B cell (primary cell): Measurements from ENCODE around the gene WDFY2. TPM values are rescaled to one million over a fixed set of nuclear protein-coding genes. Genes with fewer than 3 reads are reported as not detected.

Experiments
- ATAC-seq: fragments of 200-7000 bp; cut with Tn5 transposase; one replicate; pipeline ENCODE4 v1.10.0; 2021; ENCODE audit warnings: low read depth, mild to moderate bottlenecking, moderate number of reproducible peaks, moderate library complexity
- CTCF ChIA-PET: fragments of 350-600 bp; sonication (Branson Sonifier 250); formaldehyde crosslinking; loops from one replicate; lab custom pipeline; 2021; ENCODE audit warnings: antibody characterized with exemption, inconsistent platforms; lab: Charles Lee
- POLR2A ChIA-PET: fragments of 350-600 bp; sonication (Branson Sonifier 250); formaldehyde crosslinking; loops from one replicate; lab custom pipeline; 2021; ENCODE audit warnings: antibody characterized with exemption; lab: Charles Lee
- DNase-seq: peaks from one replicate; pipeline ENCODE4 v3.0.0; 2013
- H2AFZ ChIP-seq: 2 replicates; pipeline ENCODE4 v1.6.1; 2012; ENCODE audit warnings: mild to moderate bottlenecking, low read depth, low read length; ENCODE audit not compliant: insufficient read depth, poor library complexity, severe bottlenecking
- H3K27ac ChIP-seq, 2 donors: 1 replicate in 1 of 2; 2 replicates in 1 of 2; pipeline ENCODE4 v1.5.1; 2012 to 2013; ENCODE audit warnings: low read length in 2 of 2, mild to moderate bottlenecking in 2 of 2, moderate library complexity in 1 of 2
- H3K27me3 ChIP-seq, 4 experiments: fragments of 200-600 bp in 1 of 4; sonication (generic) in 1 of 4; replicated peaks in 1 of 4; 1 replicate in 2 of 4; 2 replicates in 2 of 4; pipeline versions ENCODE4 v1.6.1 to v1.7.0; 2013 to 2016; ENCODE audit warnings: low read length in 3 of 4, mild to moderate bottlenecking in 2 of 4, mixed read lengths in 1 of 4, moderate library complexity in 1 of 4; ENCODE audit not compliant: insufficient read depth in 4 of 4, control insufficient read depth in 3 of 4; ENCODE audit errors: control extremely low read depth in 1 of 4
- H3K36me3 ChIP-seq, 2 experiments: replicated peaks in 1 of 2; 1 replicate in 1 of 2; 2 replicates in 1 of 2; pipeline versions ENCODE4 v1.6.1 to v1.7.1; 2013; ENCODE audit warnings: low read length in 1 of 2; ENCODE audit not compliant: insufficient read depth in 2 of 2, control insufficient read depth in 1 of 2; ENCODE audit errors: control extremely low read depth in 1 of 2, extremely low read depth in 1 of 2
- H3K4me1 ChIP-seq, 2 donors: fragments of 200-600 bp in 1 of 2; sonication (generic) in 1 of 2; 1 replicate in 1 of 2; 2 replicates in 1 of 2; pipeline versions ENCODE4 v1.5.1 to v1.6.1; 2013 to 2017; ENCODE audit warnings: low read length in 2 of 2; ENCODE audit not compliant: control insufficient read depth in 2 of 2, insufficient read depth in 2 of 2
- H3K4me2 ChIP-seq: replicated peaks from 2 replicates; pipeline ENCODE3; 2012; ENCODE audit warnings: mild to moderate bottlenecking, low read depth, low read length; ENCODE audit not compliant: poor library complexity, severe bottlenecking
- H3K4me3 ChIP-seq, 5 experiments: fragments of 200-600 bp in 1 of 5; sonication (generic) in 1 of 5; 1 replicate in 3 of 5; 2 replicates in 2 of 5; pipeline versions ENCODE4 v1.5.1 to v1.7.0; 2011 to 2016; ENCODE audit warnings: low read length in 4 of 5, mild to moderate bottlenecking in 4 of 5, low read depth in 2 of 5, control low read depth in 1 of 5, moderate library complexity in 1 of 5; ENCODE audit not compliant: insufficient read depth in 1 of 5; ENCODE audit errors: control extremely low read depth in 1 of 5, extremely low read depth in 1 of 5
- H3K79me2 ChIP-seq: fragments of 200-600 bp; sonication (generic); one replicate; pipeline ENCODE4 v1.6.0; 2016; ENCODE audit warnings: low read length; ENCODE audit not compliant: control insufficient read depth, insufficient read depth
- H3K9ac ChIP-seq: fragments of 200-600 bp; sonication (generic); 2 replicates; pipeline ENCODE4 v1.6.1; 2017; ENCODE audit warnings: mild to moderate bottlenecking, low read length, moderate library complexity
- H3K9me3 ChIP-seq, 3 donors: one replicate each; pipeline versions ENCODE4 v1.6.1 to v1.7.1; 2013; ENCODE audit warnings: low read length in 2 of 3; ENCODE audit not compliant: control insufficient read depth in 2 of 3, insufficient read depth in 1 of 3; ENCODE audit errors: control extremely low read depth in 1 of 3
- H4K20me1 ChIP-seq: 2 replicates; pipeline ENCODE4 v1.6.0; 2012; ENCODE audit warnings: mild to moderate bottlenecking, low read length; ENCODE audit not compliant: insufficient read depth, control insufficient read depth, poor library complexity, severe bottlenecking
- H3K27ac Mint-ChIP-seq: one replicate; pipeline ENCODE4 v1.8.0; 2021; ENCODE audit warnings: mixed read lengths
- H3K27me3 Mint-ChIP-seq: one replicate; pipeline ENCODE4 v1.8.0; 2021; ENCODE audit warnings: mixed read lengths
- H3K4me1 Mint-ChIP-seq: one replicate; pipeline ENCODE4 v1.8.0; 2021; ENCODE audit warnings: mixed read lengths
- H3K4me3 Mint-ChIP-seq: one replicate; pipeline ENCODE4 v1.8.0; 2021; ENCODE audit warnings: mixed read lengths
- H3K9me3 Mint-ChIP-seq: one replicate; pipeline ENCODE4 v1.8.0; 2022; ENCODE audit warnings: mixed read lengths; ENCODE audit not compliant: insufficient read depth
- EZH2 ChIP-seq: IDR thresholded peaks from 2 replicates; pipeline ENCODE4 v1.6.1; 2012; ENCODE audit warnings: borderline replicate concordance, low read depth, mild to moderate bottlenecking, moderate library complexity, low read length; ENCODE audit not compliant: insufficient read depth, poor library complexity, severe bottlenecking
- WGBS: methylation state at CpG from one replicate; pipeline ENCODE4 v1.1.5; 2013; ENCODE audit warnings: missing lambda C conversion rate; ENCODE audit not compliant: insufficient coverage; 5-methylcytosine and 5-hydroxymethylcytosine counted together
- intact Hi-C: fragments of 100-400 bp; cut with micrococcal nuclease; formaldehyde crosslinking; loops from one replicate; pipeline ENCODE4 v1.10.0; 2022
- polyA plus RNA-seq: library from polyadenylated mRNA; depleted of rRNA; stranded (reverse); fragments of >200 nt; gene quantifications from 2 replicates; pipeline ENCODE4 v1.2.3, GENCODE V29; 2012
- total RNA-seq, 2 donors: library from RNA; stranded (reverse); fragments of 120-200 nt in 1 of 2; gene quantifications; 1 replicate in 1 of 2; 2 replicates in 1 of 2; pipeline versions ENCODE4 v1.2.3 to v1.2.4, GENCODE V29; 2013 to 2022
- TF ChIP-seq, protein P1 (sequence below): fragments of 200-600 bp; IDR thresholded peaks from one replicate; pipeline ENCODE4 v1.8.0; 2022; ENCODE audit warnings: antibody characterized with exemption, mild to moderate bottlenecking

WDFY2 gene
- total and polyA plus RNA-seq, 2 donors (not counting 1 experiment from before 2014, with no cell fraction given), result 12.4 to 47.7 TPM

- intact Hi-C loops, result no loop called here
- Histone ChIP-seq H3K4me1 (peaks cover 0 to 9% of the 10 kb centered on the region in 2 donors), H3K4me3 (no peak overlapping the region), H3K9ac (no peak overlapping the region), H2AFZ (no peak overlapping the region), H3K27me3 (no peaks in the 10 kb centered on the region), H4K20me1 (no peaks in the 10 kb centered on the region), H3K4me2 (no peak overlapping the region), H3K36me3 (peaks cover 0 to 6% of the 10 kb centered on the region in 2 experiments), H3K79me2 (no peaks in the 10 kb centered on the region), H3K27ac (no peak overlapping the region), H3K9me3 (peaks cover 0 to 4% (median 0%) of the 10 kb centered on the region in 3 donors)
- POLR2A ChIA-PET, result interaction anchor here (1.3 kb wide), 1 partner anchor 186 kb away, joined by 3 read pairs; the partner anchor contains the start of gene WDFY2
- ATAC-seq (peak; percentile 53), DNase-seq (no peak)
- Mint-ChIP-seq H3K27me3 (no peaks in the 10 kb centered on the region), H3K9me3 (no peaks in the 10 kb centered on the region), H3K4me3 (no peak overlapping the region), H3K27ac (peak overlapping the region; percentile 6), H3K4me1 (peaks cover 8% of the 10 kb centered on the region)
- CTCF ChIA-PET, result interaction anchor here (1.0 kb wide), 1 partner anchor 24 kb away, joined by 3 read pairs; no protein-coding TSS in a partner anchor
- TF ChIP-seq EZH2, result no peak
- TF ChIP-seq, protein P1, sequence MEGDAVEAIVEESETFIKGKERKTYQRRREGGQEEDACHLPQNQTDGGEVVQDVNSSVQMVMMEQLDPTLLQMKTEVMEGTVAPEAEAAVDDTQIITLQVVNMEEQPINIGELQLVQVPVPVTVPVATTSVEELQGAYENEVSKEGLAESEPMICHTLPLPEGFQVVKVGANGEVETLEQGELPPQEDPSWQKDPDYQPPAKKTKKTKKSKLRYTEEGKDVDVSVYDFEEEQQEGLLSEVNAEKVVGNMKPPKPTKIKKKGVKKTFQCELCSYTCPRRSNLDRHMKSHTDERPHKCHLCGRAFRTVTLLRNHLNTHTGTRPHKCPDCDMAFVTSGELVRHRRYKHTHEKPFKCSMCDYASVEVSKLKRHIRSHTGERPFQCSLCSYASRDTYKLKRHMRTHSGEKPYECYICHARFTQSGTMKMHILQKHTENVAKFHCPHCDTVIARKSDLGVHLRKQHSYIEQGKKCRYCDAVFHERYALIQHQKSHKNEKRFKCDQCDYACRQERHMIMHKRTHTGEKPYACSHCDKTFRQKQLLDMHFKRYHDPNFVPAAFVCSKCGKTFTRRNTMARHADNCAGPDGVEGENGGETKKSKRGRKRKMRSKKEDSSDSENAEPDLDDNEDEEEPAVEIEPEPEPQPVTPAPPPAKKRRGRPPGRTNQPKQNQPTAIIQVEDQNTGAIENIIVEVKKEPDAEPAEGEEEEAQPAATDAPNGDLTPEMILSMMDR, result no peak
- WGBS, result 91% methylated on average over 9 of the region's 11 CpGs
Measured at GRCh38 chr13:51770681-51771417, 186.6 kb downstream of the WDFY2 start.
